ENCODE measurements around the gene HSDL2.

DNA sequence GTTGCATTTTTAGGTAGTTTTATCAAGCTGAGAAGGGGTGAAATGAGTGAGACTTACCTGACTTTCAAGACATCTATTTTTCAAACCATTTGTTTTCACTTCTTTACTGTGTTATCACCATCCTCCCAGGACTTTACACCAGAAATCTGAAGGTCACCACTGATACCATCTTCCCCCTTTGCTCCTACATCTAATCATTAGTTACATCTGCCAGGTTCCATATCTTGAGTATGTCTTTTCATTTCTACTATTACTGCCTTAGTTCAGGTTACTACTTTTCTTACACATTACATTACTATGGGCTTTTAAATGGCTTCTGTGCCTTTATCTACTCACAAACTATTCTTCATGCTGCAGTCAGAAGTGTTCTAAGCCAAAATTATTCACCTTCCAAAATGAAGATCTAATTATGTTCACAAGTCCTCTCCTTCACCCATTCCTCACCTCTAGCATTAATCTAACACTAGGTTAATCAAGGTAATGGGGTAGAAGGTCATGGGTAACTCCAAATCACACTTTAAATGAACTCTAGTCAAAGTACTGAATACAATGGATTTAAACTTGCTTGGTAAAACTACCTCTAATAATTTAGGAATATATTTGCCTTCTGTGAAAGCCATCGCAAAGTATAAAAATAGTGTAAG, 2.1 kb upstream of the HSDL2 start:
- TF ChIP-seq, protein P1, sequence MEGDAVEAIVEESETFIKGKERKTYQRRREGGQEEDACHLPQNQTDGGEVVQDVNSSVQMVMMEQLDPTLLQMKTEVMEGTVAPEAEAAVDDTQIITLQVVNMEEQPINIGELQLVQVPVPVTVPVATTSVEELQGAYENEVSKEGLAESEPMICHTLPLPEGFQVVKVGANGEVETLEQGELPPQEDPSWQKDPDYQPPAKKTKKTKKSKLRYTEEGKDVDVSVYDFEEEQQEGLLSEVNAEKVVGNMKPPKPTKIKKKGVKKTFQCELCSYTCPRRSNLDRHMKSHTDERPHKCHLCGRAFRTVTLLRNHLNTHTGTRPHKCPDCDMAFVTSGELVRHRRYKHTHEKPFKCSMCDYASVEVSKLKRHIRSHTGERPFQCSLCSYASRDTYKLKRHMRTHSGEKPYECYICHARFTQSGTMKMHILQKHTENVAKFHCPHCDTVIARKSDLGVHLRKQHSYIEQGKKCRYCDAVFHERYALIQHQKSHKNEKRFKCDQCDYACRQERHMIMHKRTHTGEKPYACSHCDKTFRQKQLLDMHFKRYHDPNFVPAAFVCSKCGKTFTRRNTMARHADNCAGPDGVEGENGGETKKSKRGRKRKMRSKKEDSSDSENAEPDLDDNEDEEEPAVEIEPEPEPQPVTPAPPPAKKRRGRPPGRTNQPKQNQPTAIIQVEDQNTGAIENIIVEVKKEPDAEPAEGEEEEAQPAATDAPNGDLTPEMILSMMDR (conservative IDR thresholded peaks at IDR 0.05; ENCODE audit: low read length) = no peak
- no peak for TF ChIP-seq EZH2phosphoT487 (IDR thresholded peaks at IDR 0.05; ENCODE audit: borderline replicate concordance)

All from Loucy (cell line).